NB4 (cell line): Measurements from ENCODE around the gene KMT2B.

Experiments
- MAX ChIP-seq: IDR thresholded peaks from 2 replicates; pipeline ENCODE4 v1.6.1; 2011; ENCODE audit warnings: low read depth, low read length
- POLR2A ChIP-seq: IDR thresholded peaks from 2 replicates; pipeline ENCODE4 v1.6.1; 2011; ENCODE audit warnings: mild to moderate bottlenecking; ENCODE audit not compliant: insufficient read length; ENCODE audit errors: extremely low read depth
- TF ChIP-seq, protein P1 (sequence below): IDR thresholded peaks from one replicate; pipeline ENCODE4 v1.5.1; 2012; ENCODE audit warnings: low read depth, low read length

- TF ChIP-seq, protein P1, sequence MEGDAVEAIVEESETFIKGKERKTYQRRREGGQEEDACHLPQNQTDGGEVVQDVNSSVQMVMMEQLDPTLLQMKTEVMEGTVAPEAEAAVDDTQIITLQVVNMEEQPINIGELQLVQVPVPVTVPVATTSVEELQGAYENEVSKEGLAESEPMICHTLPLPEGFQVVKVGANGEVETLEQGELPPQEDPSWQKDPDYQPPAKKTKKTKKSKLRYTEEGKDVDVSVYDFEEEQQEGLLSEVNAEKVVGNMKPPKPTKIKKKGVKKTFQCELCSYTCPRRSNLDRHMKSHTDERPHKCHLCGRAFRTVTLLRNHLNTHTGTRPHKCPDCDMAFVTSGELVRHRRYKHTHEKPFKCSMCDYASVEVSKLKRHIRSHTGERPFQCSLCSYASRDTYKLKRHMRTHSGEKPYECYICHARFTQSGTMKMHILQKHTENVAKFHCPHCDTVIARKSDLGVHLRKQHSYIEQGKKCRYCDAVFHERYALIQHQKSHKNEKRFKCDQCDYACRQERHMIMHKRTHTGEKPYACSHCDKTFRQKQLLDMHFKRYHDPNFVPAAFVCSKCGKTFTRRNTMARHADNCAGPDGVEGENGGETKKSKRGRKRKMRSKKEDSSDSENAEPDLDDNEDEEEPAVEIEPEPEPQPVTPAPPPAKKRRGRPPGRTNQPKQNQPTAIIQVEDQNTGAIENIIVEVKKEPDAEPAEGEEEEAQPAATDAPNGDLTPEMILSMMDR: no peak
- no peak for TF ChIP-seq POLR2A
- TF ChIP-seq MAX: no peak
Observed at GRCh38 chr19:35713904-35714495, 3.8 kb upstream of the KMT2B start.
